ENCODE measurements around the gene HEXB. TPM values are rescaled to one million over a fixed set of nuclear protein-coding genes. Genes with fewer than 3 reads are reported as not detected.
"Not testable (repeated sequence)": the region's sequence is repeated elsewhere in the genome, so short reads cannot be mapped to it uniquely, and the experiment has no call there.

Gene HEXB
- polyA plus RNA-seq, 3 donors = 152 to 171 (median 160) TPM

- no peak for DNase-seq (ENCODE audit: low read depth in 3 of 3, low spot score in 2 of 3)
Measured at GRCh38 chr5:74722271-74722670, 37.2 kb downstream of the HEXB start.

DNA sequence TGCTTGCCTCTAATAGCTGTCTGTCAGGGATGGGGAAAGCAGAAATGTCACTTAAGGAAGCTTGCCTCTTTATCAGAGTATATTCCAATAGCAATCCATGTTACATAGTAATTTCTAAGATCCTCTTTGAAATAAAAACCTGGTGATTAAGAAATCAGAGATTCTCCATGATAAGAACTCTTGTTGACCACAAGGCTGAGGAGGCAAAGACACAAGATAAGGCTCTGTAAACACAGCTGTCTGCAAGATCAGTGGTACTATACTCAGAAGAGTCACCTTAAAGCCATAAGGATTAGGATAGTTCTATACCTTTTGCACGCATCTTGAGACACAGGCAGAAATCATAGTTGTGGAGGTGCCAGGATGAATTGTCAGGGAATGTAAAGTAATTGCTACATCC lies 40.3 kb downstream of the HEXB start:
- no peak for DNase-seq (ENCODE audit: low read depth in 3 of 3, low spot score in 2 of 3)

DNA sequence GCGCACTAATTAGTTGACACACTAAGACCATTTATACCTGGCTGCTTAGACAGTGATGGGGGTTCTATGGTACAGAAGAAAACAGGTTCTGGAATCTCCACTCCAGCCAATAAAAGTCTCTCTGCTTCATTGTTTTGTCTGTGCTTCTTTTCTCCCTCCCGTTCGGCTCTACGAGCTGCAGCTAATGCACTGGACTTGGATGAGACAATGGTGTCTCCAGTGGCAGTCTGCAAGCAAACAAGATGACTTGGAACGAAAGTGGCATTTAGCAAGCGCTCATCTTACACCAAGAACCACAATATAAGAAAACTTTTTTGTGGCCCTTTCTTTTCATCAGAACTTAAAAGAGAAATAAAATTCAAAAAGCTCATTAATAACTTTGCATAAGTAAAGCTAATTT lies 51.7 kb downstream of the HEXB start:
- DNase-seq (ENCODE audit: low read depth in 3 of 3, low spot score in 2 of 3) = no peak

DNA sequence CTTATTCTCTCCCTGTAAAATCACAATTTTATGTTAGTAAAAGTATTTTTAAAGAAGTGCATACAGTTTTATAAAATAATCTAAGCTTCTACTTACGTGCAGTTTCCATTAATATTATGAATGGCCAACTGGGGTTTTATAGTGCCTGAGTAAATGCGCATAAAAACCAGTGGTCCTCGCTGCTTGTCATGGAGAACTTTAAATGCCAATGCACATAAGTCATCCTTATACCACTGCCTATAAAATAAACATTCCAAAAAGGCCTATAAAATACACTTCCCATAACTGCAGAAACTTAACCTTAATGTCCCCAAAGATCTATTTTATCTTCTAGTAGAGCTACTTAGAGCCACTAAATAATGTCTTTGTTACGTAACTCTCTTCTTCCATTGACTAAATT lies 53.4 kb downstream of the HEXB start:
- no peak for DNase-seq (ENCODE audit: low read depth in 3 of 3, low spot score in 2 of 3)

DNA sequence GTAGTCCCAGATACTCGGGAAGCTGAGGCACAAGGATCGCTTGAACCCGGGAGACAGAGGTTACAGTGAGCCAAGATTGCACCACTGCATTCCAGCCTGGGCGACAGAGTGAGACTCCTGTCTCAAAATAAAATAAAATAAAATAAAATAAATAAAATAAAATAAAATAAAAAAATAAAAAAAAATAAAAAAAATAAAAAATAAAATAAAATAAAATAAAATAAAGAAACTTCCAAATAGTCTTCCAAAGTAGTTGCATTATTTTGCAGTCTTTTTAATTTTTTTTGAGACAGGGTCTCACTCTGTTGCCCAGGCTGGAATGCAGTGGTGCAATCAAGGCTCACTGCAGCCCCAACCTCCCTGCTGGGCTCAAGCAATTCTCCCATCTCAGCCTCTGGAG lies 63.7 kb downstream of the HEXB start:
- not testable (repeated sequence) for DNase-seq (ENCODE audit: low read depth in 3 of 3, low spot score in 2 of 3)

GRCh38 chr5:74761241-74761640 lies 76.2 kb downstream of the HEXB start:
- DNase-seq (ENCODE audit: low read depth in 3 of 3, low spot score in 2 of 3) = no peak

DNA sequence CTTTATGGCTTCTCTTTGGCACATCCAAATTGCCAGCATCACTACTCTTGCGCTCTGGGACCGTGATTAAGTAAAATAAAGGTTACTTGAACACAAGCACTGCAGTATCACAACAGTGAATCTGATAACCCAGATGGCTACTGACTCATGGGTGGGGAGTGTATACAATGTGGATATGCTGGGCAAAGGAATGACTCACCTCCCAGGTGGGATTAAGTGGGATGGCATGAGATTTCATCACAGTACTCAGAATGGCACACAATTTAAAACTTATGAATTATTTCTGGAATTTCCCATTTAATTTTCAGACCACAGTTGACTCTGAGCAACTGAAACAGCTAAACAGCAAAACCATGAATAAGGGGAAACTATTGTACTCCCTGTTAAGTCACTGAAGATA lies 77.6 kb downstream of the HEXB start:
- DNase-seq (ENCODE audit: low read depth in 3 of 3, low spot score in 2 of 3) = no peak

DNA sequence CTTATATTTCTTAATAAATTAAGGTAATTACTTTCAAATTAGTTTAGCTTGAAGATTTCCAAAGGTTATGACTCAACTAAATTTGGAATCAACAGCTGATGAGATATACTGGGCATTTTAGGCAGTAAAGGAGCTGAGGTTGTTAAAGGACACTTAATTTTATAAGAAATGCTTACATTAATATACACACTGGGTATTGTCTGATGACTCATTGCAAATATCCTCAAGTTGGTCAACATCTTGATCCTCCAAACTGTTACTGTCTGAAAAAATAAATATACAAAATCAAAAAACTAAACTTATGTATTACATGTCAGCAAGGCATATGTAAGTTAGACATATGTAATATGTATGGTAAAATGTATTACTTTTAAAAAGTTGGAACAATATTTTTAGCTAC lies 78.5 kb downstream of the HEXB start:
- no peak for DNase-seq (ENCODE audit: low read depth in 3 of 3, low spot score in 2 of 3)

DNA sequence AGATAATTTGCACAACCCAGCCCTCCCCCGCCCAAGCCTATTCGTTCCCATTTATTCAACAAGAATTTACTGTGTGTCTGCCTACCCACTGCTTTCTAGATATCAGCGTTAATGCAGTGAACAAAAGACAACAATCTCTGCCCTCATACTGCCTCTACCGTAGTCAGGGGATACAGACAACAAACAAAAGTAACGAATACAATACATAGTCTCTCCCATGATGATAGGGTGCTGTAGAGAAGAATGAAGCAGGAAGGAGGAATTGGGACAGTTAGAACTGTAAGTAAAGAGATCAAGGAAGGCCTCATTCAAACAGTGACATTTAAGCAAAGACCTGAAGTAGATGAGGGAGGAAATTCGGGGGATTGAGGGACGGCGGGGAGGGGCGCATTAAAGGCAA lies 80.2 kb downstream of the HEXB start:
- DNase-seq (ENCODE audit: low read depth in 3 of 3, low spot score in 2 of 3) = no peak

DNA sequence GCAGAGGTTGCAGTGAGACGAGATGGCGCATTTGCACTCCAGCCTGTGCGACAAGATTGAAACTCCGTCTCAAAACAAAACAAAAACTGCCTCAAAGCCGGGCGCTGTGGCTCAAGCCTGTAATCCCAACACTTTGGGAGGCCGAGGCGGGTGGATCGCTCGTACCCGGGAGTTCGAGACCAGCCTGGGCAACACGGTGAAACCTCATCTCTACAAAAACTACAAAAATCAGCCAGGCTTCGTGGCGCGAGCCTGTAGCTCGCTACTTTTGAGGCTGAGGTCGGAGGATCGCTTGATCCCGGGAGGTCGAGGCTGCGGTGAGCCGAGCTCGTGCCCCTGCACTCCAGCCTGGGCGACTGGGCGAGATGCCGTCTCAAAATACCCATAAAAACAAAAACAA lies 80.9 kb downstream of the HEXB start:
- DNase-seq (ENCODE audit: low read depth in 3 of 3, low spot score in 2 of 3) = no peak

GRCh38 chr5:74766418-74766848 lies 81.4 kb downstream of the HEXB start:
- peak; percentile 16 to 52 (median 41) for DNase-seq (ENCODE audit: low read depth in 3 of 3, low spot score in 2 of 3)

GRCh38 chr5:74766849-74767578 lies 82.0 kb downstream of the HEXB start, which contains the start of the genes GFM2 and NSA2:
TSS of gene GFM2 (minus strand) at chr5:74767117. CDS start at chr5:74763742, 3,375 bp downstream.
TSS of gene NSA2 (plus strand) at chr5:74767249. CDS start at chr5:74767361, 112 bp downstream.
- peak; percentile 81 to 90 (median 89) for DNase-seq (ENCODE audit: low read depth in 3 of 3, low spot score in 2 of 3)

- DNase-seq (ENCODE audit: low read depth in 3 of 3, low spot score in 2 of 3) = peak in 1 of 3 donors; percentile 26
Measured at GRCh38 chr5:74767579-74767913, 82.5 kb downstream of the HEXB start.

Other genes with a start within 250 kb of the HEXB start
- 10 to 100 TPM; 62.5 to 72.9 (median 65.1) TPM for gene ENC1, start 44.5 kb upstream of the HEXB start, polyA plus RNA-seq (ENCODE audit: insufficient read length in 3 of 3)
- gene GFM2, start 81.9 kb downstream of the HEXB start, polyA plus RNA-seq (ENCODE audit: insufficient read length in 3 of 3) = 10 to 100 TPM; 53.3 to 55.0 (median 53.5) TPM
- 100 to 1,000 TPM; 262 to 326 (median 286) TPM for gene NSA2, start 82.0 kb downstream of the HEXB start, polyA plus RNA-seq (ENCODE audit: insufficient read length in 3 of 3)
- gene FAM169A, start 181.2 kb downstream of the HEXB start, polyA plus RNA-seq (ENCODE audit: insufficient read length in 3 of 3) = 10 to 100 TPM; 16.7 to 22.9 (median 20.3) TPM